GM18873 (cell line): ENCODE measurements around the gene ANO1.

Source experiments
- ATAC-seq: cut with Tn5 transposase; IDR thresholded peaks from one replicate; pipeline ENCODE4 v1.9.1; 2021; ENCODE audit warnings: mild to moderate bottlenecking, moderate library complexity, moderate number of reproducible peaks; ENCODE audit not compliant: unreplicated experiment, low FRiP score

The ANO1 gene

DNA sequence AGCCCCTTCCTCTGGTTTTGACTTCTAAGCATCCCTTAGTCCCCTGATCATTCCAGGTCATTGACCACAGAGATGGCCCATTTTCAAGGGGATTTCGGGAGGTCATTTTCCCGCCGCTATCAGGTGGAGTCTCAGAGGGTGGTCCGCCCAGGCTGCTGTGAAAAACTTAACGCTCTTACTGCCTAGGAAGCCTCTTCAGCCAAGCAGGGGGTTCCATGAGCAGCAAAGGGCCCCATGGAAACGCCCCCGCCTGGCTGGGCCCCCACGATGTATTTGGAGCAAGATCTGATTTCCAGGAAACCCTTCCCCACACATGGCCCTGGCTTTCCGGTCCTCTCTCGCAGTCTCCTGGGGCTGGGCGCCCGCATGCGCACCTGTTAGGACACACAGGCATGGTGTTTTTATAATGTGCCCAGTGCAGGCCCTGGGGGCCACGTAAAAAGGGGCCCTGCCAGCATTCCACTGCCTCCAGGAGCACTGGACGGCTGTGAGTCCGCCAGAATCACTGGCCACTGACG, 32.5 kb downstream of the ANO1 start:
- no peak for ATAC-seq

DNA sequence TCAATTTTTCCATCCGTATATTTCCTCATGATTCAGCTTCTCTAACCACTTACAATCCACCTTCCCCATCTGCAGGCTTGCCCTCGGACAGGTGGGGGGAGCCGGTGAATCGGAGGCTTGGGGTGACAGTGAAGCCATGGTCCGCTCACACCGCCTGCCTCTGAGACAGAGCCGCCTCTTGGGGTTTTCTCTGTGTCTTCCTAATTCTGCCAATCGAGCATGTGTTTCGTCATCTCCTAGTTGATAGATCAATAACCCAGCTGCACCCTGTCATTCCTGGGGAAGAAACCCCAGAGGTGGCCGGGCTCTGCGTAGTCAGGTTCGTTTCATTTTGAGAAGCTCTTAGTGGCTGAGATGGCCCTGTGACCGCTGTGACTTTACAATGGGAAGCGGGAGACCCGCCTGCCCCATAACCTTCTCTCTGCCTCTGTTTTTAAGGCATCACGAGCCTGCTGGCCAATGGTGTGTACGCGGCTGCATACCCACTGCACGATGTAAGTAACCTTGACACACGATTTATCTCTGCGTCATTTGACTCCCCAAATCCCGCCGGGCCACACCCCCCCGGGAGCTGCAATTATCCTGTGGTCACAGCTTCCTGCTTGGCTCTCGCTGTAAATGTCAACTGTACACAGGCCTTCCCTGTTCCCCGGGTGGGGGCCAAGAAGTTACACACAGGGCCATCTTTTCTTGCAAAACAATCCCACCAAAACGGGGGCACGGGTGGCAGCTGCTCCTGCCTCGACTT, 33.3 kb downstream of the ANO1 start:
- no peak for ATAC-seq

DNA sequence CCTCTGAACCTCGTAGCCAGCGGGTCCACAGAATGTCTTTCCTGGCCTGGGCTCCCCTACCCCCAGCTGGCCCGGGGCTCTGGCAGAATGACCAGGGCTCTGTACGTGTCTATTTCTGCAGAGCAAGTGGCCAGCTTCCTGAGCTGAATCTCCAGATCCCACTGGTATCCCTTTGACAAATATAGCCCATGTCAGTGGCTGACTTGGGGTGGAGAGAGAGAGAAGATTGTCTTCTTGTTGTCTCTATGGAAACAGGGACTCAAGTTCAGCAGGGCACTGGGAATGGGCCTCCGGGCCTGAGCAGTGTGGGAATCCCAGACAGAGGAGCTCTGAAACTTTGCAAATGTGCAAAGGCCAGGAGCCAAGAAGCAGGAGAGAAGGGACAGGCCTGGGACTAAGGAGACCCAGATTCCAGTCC, 33.9 kb downstream of the ANO1 start:
- ATAC-seq = no peak

DNA sequence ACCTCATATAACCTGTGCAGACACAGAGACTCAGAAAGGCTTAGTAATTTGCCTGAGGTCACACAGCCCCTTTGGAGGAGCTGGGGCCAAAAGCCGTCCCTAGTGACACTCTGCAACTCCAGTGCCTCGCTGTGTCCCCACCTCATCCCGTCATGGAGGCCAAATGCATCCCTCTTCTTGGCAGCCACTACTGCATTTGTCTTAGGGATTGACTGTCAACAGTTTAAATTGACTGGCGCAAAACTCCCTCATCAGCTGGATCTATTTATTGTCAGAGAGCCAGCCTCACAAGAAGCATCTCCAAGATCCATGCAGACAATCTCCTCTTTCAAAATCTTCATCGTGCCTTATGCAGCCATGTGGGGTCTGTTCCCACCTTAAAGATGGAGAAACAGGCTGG, 35.7 kb downstream of the ANO1 start:
- ATAC-seq = no peak

DNA sequence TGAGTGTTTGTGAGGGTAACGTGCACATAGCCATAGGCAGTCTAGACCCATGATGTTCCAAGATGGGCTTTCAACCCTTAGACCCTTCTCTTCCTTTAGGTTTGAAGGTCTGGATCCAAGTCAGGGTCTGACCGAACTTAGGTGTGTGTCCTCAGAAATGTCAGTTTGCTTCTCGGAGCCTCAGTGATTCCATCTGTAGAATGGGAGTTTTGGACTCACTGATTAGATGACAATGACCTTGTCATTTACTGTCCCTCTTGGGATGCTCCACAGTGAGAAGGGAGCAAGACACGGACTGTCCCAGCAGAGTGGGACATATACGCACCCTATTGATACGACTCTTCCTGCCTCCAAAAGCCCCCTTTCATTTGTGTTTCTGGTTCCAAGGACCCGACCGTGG, 37.7 kb downstream of the ANO1 start:
- no peak for ATAC-seq

DNA sequence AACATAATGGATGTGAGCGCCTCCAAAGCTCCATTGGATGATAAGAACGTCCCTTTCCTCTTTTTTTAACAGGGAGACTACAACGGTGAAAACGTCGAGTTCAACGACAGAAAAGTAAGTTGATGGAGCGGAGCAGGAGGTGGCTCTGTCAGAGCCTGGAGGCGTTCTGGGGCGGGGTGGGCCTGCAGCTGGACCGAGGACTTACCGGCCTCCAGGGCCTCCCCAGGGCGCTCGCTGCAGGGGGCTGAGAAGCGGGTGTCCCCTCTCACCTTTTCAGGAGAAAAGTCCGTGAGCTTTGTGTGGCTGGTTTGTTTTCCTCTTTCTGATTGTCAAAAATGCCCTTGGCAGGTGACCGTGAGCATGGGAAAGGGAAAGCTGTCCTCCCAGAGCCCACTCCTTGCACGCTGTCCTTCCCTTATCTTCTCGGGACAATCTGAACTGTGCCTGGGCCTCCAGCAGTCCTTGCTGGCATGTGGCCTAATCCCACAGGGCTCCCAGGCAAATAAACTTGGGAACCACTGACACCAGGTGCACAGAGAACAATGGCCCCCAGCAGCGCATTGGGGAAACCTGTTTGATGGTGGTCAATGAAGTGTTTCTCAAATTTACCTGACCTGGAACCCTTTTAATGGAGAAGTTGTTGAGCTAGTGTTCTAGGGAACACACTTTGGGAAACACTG, 38.4 kb downstream of the ANO1 start:
- no peak for ATAC-seq

DNA sequence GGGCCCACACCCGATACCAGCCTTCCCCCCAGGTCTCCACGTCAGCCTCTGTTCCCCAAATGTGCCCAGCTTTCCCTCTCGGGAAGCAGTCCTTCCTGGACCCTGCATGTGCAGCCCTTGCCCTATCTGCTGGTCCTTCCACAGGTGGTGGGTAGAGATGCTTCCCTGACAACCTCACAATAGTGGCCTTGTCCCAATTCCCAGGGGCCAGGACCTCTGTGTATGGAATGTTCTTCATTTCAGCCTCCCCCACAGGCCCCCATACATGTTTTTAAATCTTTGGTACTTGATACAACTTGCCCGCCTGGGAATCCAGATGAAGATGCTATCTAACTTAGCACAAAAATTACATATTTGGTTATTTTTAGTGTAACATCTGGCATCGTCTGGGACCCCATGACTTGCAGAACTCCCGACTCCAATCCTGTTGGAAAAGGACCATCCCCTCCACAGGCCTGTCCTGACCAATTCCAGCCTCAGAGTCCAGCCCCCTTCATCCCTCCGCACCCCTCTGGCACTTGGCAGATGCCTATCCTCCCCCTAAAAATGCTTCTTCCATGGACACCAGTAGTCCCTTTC, 39.5 kb downstream of the ANO1 start:
- no peak for ATAC-seq

DNA sequence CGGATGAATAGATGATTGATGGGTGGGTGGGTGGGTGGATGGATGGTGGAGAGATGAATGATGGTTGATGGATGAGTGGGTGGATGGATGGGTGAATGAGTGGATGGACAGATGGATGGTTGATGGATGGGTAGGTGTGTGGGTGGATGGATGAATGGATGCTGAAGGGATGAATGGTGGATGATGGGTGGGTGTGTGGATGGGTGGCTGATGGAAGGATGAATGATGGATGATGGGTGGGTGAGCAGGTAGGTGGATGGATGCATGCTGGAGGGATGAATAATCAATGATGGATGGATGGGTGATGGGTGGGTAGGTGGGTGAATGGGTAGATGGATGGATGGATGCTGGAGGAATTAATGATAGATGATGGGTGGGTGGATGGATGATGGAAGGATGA, 40.5 kb downstream of the ANO1 start:
- no peak for ATAC-seq

DNA sequence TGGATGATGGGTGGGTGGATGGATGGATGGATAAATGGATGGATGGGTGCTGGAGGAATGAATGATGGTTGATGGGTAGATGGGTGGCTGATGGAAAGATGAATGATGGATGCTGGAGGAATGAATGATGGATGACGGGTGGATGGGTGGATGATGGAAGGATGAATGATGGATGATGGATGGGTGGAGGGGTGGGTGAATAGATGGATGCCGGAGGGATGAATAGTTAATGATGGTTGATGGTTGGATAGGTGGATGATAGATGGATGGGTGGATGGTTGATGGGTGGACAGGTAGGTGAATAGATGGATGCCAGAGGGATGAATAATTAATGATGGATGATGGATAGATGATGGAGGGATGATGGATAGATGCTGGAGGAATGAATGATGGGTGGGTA, 41.4 kb downstream of the ANO1 start:
- no peak for ATAC-seq

DNA sequence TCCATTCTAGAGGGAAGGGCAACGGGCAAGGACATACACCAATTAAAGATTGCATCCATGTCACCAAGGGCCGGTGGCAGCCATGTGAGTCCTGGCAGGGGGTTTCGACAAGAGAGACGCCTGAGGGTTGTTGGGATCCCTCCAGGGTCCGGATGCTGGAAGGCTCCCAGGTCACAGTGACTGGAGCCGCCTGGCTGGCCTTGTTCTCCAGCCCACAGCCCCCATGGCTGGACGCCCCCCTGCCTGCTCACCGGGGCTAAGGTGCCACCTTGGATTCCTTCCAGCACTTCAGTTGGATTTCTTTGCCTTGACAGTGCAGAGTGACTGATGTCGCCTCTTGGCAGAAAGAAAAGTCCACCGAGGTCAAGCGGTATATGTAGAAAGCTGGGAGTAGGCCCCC, 42.6 kb downstream of the ANO1 start:
- ATAC-seq = no peak

DNA sequence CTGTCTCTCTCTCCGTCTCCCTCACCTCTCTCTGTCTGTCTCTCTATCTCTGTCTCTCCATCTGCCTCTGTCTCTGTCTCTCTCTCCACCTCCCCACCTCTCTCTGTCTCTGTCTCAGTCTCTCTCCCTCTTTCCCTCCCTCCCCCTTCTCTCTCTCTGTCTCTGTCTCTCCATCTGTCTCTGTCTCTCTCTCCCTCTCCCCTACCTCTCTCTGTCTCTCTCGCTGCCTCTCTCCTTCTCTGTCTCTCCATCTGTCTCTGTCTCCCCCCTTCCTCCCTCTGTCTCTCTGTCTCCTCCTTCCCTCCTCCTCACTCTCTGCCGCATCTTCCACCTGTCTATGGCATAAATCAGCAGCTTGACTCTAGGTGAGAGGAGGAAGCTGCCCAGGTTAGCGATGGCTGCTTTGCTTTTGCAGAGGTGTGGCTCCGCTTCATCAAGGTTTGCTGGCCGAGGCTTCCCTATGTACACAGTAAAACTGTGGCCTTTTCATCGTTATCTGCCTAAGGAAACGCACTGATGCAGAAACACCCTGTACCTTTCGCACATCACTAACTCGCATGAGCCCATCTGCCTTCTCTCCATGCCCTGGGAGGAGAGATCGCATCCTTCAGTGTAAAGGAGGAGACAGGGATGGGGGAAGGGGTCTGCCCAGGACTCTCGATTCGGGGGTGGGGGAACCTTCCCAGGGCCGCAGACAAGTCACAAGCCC, 44.5 kb downstream of the ANO1 start:
- ATAC-seq = no peak

DNA sequence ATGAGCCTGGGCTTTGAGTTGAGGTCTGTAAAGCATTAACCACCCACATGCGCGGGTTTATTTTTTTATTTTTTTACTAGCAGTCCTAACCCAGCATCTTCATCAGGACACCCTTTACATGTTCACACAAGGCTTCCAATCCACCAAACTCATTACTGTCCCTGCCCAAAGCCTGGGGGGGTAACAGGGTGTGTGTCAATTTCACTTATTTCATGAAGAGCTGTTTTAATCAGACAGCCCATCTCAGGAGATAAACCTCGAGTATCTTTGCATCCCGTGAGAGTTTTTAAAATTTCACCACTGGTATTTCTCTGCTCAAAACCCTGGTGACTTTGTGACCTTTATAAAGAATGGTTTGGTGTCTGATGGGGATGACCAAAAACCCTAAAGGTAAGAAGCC, 45.6 kb downstream of the ANO1 start:
- ATAC-seq = no peak

DNA sequence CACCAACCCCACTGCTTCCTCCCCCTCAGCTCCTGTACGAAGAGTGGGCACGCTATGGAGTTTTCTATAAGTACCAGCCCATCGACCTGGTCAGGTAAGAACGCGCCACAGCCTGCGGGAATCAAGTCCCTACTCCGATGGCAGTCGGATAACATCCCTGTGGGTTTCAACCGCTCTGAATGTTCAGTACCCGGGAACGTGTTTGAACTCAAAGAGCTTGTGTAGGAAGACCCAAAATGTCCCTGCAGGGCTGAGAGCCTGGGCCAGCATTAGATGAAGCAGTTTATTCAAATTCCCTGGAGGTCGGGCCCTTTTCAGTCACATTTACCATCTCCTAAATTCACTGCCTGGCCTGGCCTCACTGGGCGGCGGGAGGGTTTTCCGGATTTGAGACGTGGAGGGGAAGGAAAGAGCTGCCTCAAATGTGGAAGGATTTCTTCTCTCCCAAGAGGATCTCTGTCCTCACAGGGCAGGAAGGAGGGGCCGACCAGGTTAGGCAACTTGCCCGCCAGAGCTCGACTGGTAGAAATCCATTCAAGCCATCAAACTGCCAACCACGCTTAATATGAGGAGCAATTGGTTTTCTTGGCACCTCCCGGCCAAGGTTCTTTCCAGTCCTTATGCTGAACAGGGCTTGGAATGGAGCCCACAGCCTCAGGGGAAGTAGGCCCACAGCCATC, 46.3 kb downstream of the ANO1 start:
- no peak for ATAC-seq

DNA sequence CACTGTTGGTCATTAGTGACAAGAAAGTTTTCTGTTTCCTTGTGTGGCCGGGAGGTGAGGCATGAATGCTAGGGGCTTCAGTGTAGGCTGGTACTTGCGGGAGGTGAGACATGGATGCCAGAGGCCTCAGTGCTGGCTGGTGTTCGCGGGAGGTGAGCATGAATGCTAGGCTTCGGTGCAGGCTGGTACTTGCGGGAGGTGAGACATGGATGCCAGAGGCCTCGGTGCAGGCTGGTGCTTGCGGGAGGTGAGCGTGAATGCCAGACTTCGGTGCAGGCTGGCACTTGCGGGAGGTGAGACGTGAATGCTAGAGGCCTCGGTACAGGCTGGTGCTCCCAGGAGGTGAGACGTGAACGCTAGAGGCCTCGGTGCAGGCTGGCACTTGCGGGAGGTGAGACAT, 48.4 kb downstream of the ANO1 start:
- ATAC-seq = no peak

DNA sequence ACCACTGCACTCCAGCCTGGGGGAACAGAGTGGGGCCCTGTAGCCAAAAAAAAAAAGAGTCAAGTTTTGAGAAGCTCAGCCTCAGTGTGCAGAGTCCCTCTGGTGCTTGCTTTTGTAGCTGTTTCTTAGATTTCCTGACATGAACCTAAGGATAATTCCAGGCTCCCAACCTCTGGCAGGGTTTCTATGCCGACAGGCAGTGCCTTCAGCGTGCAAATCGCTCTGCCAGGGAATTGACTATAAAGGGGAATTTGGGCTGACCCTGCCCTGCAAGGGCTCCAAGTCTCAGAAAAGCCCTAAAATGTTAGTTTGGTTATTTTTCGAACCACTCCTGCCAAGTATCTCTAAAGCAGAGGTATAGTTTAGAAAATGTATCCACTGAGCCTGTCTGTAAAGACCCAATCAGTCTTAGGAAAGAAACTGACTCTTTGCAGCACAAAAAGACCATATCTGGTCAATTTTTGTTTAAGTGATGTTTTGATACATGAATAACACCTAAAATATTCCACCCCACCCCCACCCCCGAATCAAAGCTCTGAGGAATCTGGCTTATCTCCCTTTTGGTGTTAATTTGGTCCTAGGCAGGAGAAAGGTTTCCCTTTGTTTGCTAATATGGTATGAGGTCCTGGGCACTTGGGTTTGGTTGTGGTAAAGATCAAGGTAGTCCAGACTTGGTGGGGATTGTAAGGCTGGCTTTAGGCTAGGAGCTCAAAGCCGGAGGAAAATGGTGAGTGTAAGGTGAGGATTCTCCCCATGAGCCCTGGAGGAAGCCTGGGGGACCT, 49.7 kb downstream of the ANO1 start:
- no peak for ATAC-seq

DNA sequence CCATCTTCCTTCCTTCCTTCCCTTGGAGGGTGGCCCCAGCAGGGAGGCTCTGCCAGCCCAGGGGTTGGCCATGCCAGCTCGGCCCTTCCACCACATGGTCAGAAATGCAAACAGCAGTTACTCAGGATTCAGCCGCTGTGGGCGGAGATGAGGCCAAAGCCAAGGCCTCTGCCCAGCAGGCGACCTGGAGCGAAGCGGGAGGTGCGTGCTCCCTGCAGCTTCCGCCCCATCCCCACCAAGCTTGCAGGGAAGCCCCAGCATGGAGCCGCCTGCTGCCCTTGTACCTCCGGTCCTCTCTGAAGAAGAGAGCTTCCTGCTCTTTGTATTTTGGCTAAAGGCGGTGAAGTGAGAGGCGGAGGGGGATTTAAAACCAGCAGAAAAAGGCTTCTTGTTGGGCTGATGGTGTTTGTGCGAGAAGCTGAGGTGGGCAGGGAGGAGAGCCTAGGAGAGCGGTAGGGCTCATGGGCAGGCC, 50.4 kb downstream of the ANO1 start:
- ATAC-seq = no peak

DNA sequence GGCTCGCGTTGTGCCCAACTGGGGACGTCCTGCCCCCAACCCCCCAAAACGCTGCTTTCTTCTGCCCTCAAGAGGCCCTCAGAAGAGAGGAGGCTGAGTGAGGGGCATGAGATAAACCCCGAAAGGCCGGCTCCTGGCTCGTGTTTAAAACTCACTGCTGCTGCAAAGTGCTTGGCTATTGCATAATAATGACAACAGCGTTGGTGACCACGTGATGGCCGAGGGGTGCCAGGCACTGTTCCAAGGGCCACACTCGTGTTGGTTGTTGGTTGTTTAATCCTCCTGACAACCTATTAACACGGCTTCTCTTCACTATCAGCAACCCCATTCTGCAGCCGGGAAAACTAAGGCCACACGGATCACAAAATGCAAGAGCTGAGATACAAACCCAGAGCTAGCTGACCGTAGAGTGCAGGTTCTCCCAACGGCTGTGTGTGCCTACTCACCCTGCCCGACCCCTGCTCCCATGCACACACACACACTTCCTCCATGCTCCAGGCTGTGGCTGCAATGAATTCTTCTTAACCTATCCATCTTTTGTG, 51.0 kb downstream of the ANO1 start:
- no peak for ATAC-seq

DNA sequence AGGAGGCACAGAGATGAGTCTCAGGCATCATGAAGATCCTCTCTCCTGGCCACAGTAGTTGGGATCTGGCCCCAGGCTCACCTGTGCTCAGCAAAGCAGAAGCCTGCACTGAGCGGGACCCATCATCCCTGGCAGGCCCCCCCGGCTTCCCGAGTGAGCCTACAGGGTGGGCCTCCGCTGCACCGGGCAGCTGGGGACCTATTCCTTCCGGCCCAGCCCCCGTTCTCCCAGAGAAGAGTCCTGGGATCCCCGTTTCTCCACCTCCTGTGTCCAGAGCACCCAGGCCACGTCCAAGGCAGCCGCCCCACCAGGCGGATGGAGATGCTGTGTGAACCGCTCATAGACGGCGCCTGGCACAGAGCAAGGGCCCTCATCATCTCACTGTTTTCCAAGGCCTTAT, 52.5 kb downstream of the ANO1 start:
- no peak for ATAC-seq

DNA sequence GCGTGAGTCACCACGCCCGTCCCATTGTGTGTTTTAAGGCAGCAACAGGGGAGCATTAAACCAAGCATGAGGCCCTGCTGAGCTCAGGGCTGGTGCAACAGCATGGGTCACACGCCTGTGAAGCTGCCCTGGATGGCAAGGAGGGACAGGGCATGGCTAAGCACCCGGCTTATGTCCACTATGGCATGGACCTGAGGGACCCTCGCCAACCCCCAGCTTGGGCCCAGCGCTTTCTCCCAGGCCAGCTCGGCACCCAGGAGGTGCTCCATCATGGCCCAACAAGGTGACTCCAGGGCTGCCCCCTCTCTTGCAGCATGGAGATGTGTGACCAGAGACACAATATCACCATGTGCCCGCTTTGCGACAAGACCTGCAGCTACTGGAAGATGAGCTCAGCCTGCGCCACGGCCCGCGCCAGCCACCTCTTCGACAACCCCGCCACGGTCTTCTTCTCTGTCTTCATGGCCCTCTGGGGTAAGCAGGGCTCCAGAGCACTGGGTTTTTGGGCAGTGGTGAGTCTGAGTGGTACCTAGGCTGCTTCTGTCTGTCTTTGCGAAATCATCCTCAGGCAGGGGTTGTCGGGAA, 53.6 kb downstream of the ANO1 start:
- ATAC-seq = no peak
